Endothelial cell of hepatic sinusoid (primary cell): ENCODE measurements around the gene COL25A1.

Experiments used
- in situ Hi-C: cut with HindIII; loops from 2 replicates; pipeline ENCODE4 v1.10.0; 2017; ENCODE audit warnings: low sequenced_read_pairs

The COL25A1 gene

GRCh38 chr4:108926781-108927180 lies 375.7 kb downstream of the COL25A1 start:
- in situ Hi-C loops, result no loop called here

- in situ Hi-C loops, result no loop called here
These were observed 376.4 kb downstream of the COL25A1 start for GRCh38 chr4:108926061-108926460.

GRCh38 chr4:108922191-108922590 lies 380.3 kb downstream of the COL25A1 start:
- in situ Hi-C loops, result no loop called here

GRCh38 chr4:108920395-108921087 lies 381.9 kb downstream of the COL25A1 start:
- in situ Hi-C loops, result no loop called here

- in situ Hi-C loops, result no loop called here
These were observed 383.1 kb downstream of the COL25A1 start for GRCh38 chr4:108919226-108919893.

- in situ Hi-C loops, result no loop called here
These were observed 385.2 kb downstream of the COL25A1 start for GRCh38 chr4:108917255-108917654.

GRCh38 chr4:108916638-108917037 lies 385.8 kb downstream of the COL25A1 start:
- in situ Hi-C loops, result no loop called here

- in situ Hi-C loops, result no loop called here
These were observed 395.5 kb downstream of the COL25A1 start for GRCh38 chr4:108906866-108907367.

GRCh38 chr4:108906006-108906405 lies 396.5 kb downstream of the COL25A1 start:
- in situ Hi-C loops, result no loop called here

- in situ Hi-C loops, result no loop called here
These were observed 398.8 kb downstream of the COL25A1 start for GRCh38 chr4:108903464-108904221.

GRCh38 chr4:108902769-108903168 lies 399.7 kb downstream of the COL25A1 start:
- in situ Hi-C loops, result no loop called here

GRCh38 chr4:108901291-108901690 lies 401.2 kb downstream of the COL25A1 start:
- in situ Hi-C loops, result no loop called here

GRCh38 chr4:108900018-108900580 lies 402.4 kb downstream of the COL25A1 start:
- in situ Hi-C loops, result no loop called here

- in situ Hi-C loops, result no loop called here
These were observed 409.0 kb downstream of the COL25A1 start for GRCh38 chr4:108893468-108893867.

GRCh38 chr4:108891896-108892590 lies 410.4 kb downstream of the COL25A1 start:
- in situ Hi-C loops, result no loop called here

GRCh38 chr4:108890484-108890881 lies 412.0 kb downstream of the COL25A1 start:
- in situ Hi-C loops, result no loop called here

- in situ Hi-C loops, result no loop called here
These were observed 412.6 kb downstream of the COL25A1 start for GRCh38 chr4:108889696-108890483.

- in situ Hi-C loops, result no loop called here
These were observed 413.7 kb downstream of the COL25A1 start for GRCh38 chr4:108888769-108889168.

- in situ Hi-C loops, result no loop called here
These were observed 415.4 kb downstream of the COL25A1 start for GRCh38 chr4:108887034-108887433.

GRCh38 chr4:108885211-108885610 lies 417.2 kb downstream of the COL25A1 start:
- in situ Hi-C loops, result no loop called here
